Endodermal cell (in vitro differentiated cells): Measurements from ENCODE around the gene KBTBD12. TPM values are rescaled to one million over a fixed set of nuclear protein-coding genes. Genes with fewer than 3 reads are reported as not detected.

Experiments
- DNase-seq: peaks from one replicate; pipeline ENCODE4 v3.0.0-alpha.2; 2017
- H3K27ac ChIP-seq: 2 replicates; pipeline ENCODE4 v1.5.1; 2013; ENCODE audit warnings: mild to moderate bottlenecking, low read depth, low read length, moderate library complexity
- H3K27me3 ChIP-seq: 2 replicates; pipeline ENCODE4 v1.6.1; 2013; ENCODE audit warnings: mild to moderate bottlenecking, low read length, moderate library complexity; ENCODE audit not compliant: insufficient read depth, control insufficient read depth, poor library complexity, severe bottlenecking
- H3K36me3 ChIP-seq: 2 replicates; pipeline ENCODE4 v1.7.0; 2013; ENCODE audit warnings: mild to moderate bottlenecking, low read length, moderate library complexity; ENCODE audit not compliant: control insufficient read depth, insufficient read depth
- H3K4me1 ChIP-seq: one replicate; pipeline ENCODE4 v1.7.0; 2013; ENCODE audit warnings: low read length; ENCODE audit not compliant: control insufficient read depth, insufficient read depth
- H3K4me3 ChIP-seq: 2 replicates; pipeline ENCODE4 v1.5.1; 2013; ENCODE audit warnings: mild to moderate bottlenecking, low read length, moderate library complexity
- H3K9ac ChIP-seq: 2 replicates; pipeline ENCODE4 v1.6.1; 2013; ENCODE audit warnings: mild to moderate bottlenecking, low read length, moderate library complexity; ENCODE audit not compliant: poor library complexity, severe bottlenecking; ENCODE audit errors: extremely low read depth
- H3K9me3 ChIP-seq: 2 replicates; pipeline ENCODE4 v1.6.1; 2013; ENCODE audit warnings: mild to moderate bottlenecking, low read length, moderate library complexity; ENCODE audit not compliant: control insufficient read depth
- H3K27ac Mint-ChIP-seq: 2 replicates; pipeline ENCODE4 v1.8.0; 2020; ENCODE audit warnings: mixed read lengths
- H3K27me3 Mint-ChIP-seq: 2 replicates; pipeline ENCODE4 v1.8.0; 2021; ENCODE audit warnings: mild to moderate bottlenecking, mixed read lengths; ENCODE audit not compliant: insufficient read depth
- H3K36me3 Mint-ChIP-seq: 2 replicates; pipeline ENCODE4 v1.8.0; 2020; ENCODE audit warnings: low read depth, mixed read lengths
- H3K4me1 Mint-ChIP-seq: 2 replicates; pipeline ENCODE4 v1.8.0; 2020; ENCODE audit warnings: mixed read lengths
- H3K4me3 Mint-ChIP-seq: 2 replicates; pipeline ENCODE4 v1.8.0; 2020; ENCODE audit warnings: mild to moderate bottlenecking, moderate library complexity, mixed read lengths
- H3K9me3 Mint-ChIP-seq: 2 replicates; pipeline ENCODE4 v1.8.0; 2020; ENCODE audit warnings: mild to moderate bottlenecking, mixed read lengths
- CTCF ChIP-seq: fragments of 200-600 bp; sonication (generic); conservative IDR thresholded peaks from 2 replicates; pipeline ENCODE4 v1.5.0; 2021; ENCODE audit warnings: antibody characterized with exemption, mild to moderate bottlenecking
- WGBS, 2 experiments: methylation state at CpG; one replicate each; pipeline versions ENCODE4 v1.1.5 to v1.1.7; 2013; ENCODE audit warnings: missing lambda C conversion rate in 2 of 2, mixed read lengths in 1 of 2; ENCODE audit not compliant: insufficient coverage in 1 of 2, insufficient read length in 1 of 2; 5-methylcytosine and 5-hydroxymethylcytosine counted together
- total RNA-seq, 2 donors: library from RNA; stranded (reverse); fragmentation: NEBNext Ultra II Directional in 1 of 2; extraction: Animal tissue kit (Norgen Biotek cat#: 25700) in 1 of 2; gene quantifications; 2 replicates in 1 of 2; 3 replicates in 1 of 2; pipeline ENCODE4 v1.2.1, GENCODE V29; 2021

KBTBD12 gene
- total RNA-seq, 2 donors from 2014 or later, result 0.24 to 0.42 TPM

- Mint-ChIP-seq H3K27ac (no peak overlapping the region), H3K4me3 (no peak overlapping the region), H3K4me1 (peaks cover 13% of the 10 kb centered on the region), H3K36me3 (no peaks in the 10 kb centered on the region), H3K9me3 (no peaks in the 10 kb centered on the region), H3K27me3 (peaks cover 2% of the 10 kb centered on the region)
- DNase-seq, result no peak
- no peak for TF ChIP-seq CTCF
- no peak overlapping the region for H3K27ac ChIP-seq
- no peak overlapping the region for H3K9ac ChIP-seq
- H3K4me3 ChIP-seq, result no peak overlapping the region
- H3K36me3 ChIP-seq, result no peaks in the 10 kb centered on the region
- 91 to 100% methylated on average over 4 to 5 of the region's 5 CpGs for WGBS, 2 experiments
- no peaks in the 10 kb centered on the region for H3K27me3 ChIP-seq
- H3K9me3 ChIP-seq, result no peaks in the 10 kb centered on the region
- H3K4me1 ChIP-seq, result no peaks in the 10 kb centered on the region
These were observed 14.5 kb upstream of the KBTBD12 start for GRCh38 chr3:127900536-127900935.

- Mint-ChIP-seq H3K4me1 (peaks cover 14% of the 10 kb centered on the region), H3K36me3 (no peaks in the 10 kb centered on the region), H3K9me3 (no peaks in the 10 kb centered on the region), H3K27ac (no peak overlapping the region), H3K4me3 (no peak overlapping the region), H3K27me3 (peaks cover 15% of the 10 kb centered on the region)
- no peak overlapping the region for H3K4me3 ChIP-seq
- WGBS, 2 experiments, result 82 to 87% methylated on average over 4 to 6 of the region's 6 CpGs
- no peak overlapping the region for H3K27ac ChIP-seq
- H3K9ac ChIP-seq, result no peak overlapping the region
- no peaks in the 10 kb centered on the region for H3K36me3 ChIP-seq
- no peaks in the 10 kb centered on the region for H3K9me3 ChIP-seq
- no peak for TF ChIP-seq CTCF
- DNase-seq, result peak; percentile 70
- no peaks in the 10 kb centered on the region for H3K27me3 ChIP-seq
- H3K4me1 ChIP-seq, result no peaks in the 10 kb centered on the region
These were observed 12.5 kb upstream of the KBTBD12 start for GRCh38 chr3:127902486-127902885.

GRCh38 chr3:127903611-127904375, 11.2 kb upstream of the KBTBD12 start:
- no peaks in the 10 kb centered on the region for H3K4me1 ChIP-seq
- no peaks in the 10 kb centered on the region for H3K36me3 ChIP-seq
- H3K9me3 Mint-ChIP-seq, result no peaks in the 10 kb centered on the region
- H3K27me3 Mint-ChIP-seq, result peaks cover 26% of the 10 kb centered on the region
- 83 to 92% methylated on average over 3 to 6 of the region's 6 CpGs for WGBS, 2 experiments
- DNase-seq, result no peak
- H3K9ac ChIP-seq, result no peak overlapping the region
- no peak overlapping the region for H3K27ac Mint-ChIP-seq
- H3K4me3 ChIP-seq, result no peak overlapping the region
- no peak overlapping the region for H3K4me3 Mint-ChIP-seq
- H3K36me3 Mint-ChIP-seq, result no peaks in the 10 kb centered on the region
- peak; percentile 13 for TF ChIP-seq CTCF
- peaks cover under 1% of the 10 kb centered on the region for H3K27me3 ChIP-seq
- no peaks in the 10 kb centered on the region for H3K9me3 ChIP-seq
- H3K4me1 Mint-ChIP-seq, result peaks cover 14% of the 10 kb centered on the region
- no peak overlapping the region for H3K27ac ChIP-seq
